ENCODE measurements around the gene KIAA1671. TPM values are rescaled to one million over a fixed set of nuclear protein-coding genes. Genes with fewer than 3 reads are reported as not detected.

The KIAA1671 gene
- total RNA-seq, 1 donor from 2014 or later: 17.3 TPM

DNA sequence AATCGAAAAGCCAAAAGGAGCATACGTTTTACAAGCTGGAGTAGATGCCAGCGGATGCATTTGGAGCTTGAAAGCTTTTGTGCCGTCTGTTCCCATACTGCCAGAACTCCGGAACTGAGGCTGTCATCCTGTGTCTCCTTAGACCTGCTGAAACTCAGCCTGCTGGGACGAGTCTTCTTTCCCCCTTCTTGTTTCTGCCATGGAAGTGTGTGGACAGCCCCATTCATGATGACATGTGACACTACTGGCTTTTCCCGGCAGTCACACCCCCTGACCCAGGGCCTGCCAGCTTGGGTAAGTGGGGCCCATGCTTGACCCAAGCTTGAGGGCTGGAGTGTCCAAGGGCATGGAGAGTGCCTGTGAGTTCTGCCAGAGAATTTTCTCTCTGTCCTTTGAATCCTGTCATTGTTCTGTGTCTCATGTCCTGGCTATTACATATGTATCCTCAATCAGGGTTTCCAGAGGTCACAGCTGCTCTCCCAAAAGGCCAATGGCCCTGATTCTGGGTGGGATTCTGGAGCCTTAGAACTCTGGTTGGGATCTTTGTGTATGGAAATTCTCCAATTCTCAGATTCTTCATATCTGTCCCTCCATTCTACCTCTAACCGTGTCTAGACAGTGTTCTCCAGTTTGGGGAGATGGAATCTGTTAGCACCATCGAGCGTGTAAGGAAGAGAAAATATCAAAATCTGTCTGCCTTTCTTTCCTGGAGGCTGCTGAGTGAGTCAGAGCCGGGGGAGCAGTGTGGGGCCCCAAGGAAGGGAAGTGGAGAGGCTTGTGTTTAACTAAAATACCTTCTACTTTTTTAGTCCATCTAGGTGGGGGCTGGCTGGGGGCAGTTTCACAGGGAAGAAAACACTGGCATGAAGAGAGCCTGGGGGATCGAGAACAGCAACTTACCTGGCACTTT lies 73.2 kb downstream of the KIAA1671 start:
- Mint-ChIP-seq H3K27me3 (ENCODE audit: insufficient read depth, low read depth) (no peaks in the 10 kb centered on the region), H3K27ac (peak overlapping the region; percentile 12), H3K9me3 (no peaks in the 10 kb centered on the region), H3K36me3 (peaks cover 2% of the 10 kb centered on the region), H3K4me3 (no peak overlapping the region), H3K4me1 (peaks cover 39% of the 10 kb centered on the region)
- Histone ChIP-seq H3K4me1 (no peaks in the 10 kb centered on the region), H3K9ac (no peak overlapping the region), H3K27ac (no peak overlapping the region), H3K27me3 (no peaks in the 10 kb centered on the region), H4K20me1 (ENCODE audit: low read depth) (peaks cover 30% of the 10 kb centered on the region), H3K9me3 (ENCODE audit: low read depth) (no peaks in the 10 kb centered on the region), H3K4me3 (no peak overlapping the region), H3F3A (ENCODE audit: low read depth) (peaks cover 10% of the 10 kb centered on the region), H3K4me2 (no peak overlapping the region), H2AFZ (replicated peaks) (no peak overlapping the region), H3K36me3 (no peaks in the 10 kb centered on the region), H3K79me2 (ENCODE audit: low read depth) (peaks cover 10% of the 10 kb centered on the region)
- no peak for DNase-seq (ENCODE audit: low spot score)
- TF ChIP-seq EZH2 (IDR thresholded peaks at IDR 0.05) (no peak), EZH2phosphoT487 (IDR thresholded peaks at IDR 0.05) (no peak)
- TF ChIP-seq, protein P1, sequence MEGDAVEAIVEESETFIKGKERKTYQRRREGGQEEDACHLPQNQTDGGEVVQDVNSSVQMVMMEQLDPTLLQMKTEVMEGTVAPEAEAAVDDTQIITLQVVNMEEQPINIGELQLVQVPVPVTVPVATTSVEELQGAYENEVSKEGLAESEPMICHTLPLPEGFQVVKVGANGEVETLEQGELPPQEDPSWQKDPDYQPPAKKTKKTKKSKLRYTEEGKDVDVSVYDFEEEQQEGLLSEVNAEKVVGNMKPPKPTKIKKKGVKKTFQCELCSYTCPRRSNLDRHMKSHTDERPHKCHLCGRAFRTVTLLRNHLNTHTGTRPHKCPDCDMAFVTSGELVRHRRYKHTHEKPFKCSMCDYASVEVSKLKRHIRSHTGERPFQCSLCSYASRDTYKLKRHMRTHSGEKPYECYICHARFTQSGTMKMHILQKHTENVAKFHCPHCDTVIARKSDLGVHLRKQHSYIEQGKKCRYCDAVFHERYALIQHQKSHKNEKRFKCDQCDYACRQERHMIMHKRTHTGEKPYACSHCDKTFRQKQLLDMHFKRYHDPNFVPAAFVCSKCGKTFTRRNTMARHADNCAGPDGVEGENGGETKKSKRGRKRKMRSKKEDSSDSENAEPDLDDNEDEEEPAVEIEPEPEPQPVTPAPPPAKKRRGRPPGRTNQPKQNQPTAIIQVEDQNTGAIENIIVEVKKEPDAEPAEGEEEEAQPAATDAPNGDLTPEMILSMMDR (IDR thresholded peaks at IDR 0.05): no peak

DNA sequence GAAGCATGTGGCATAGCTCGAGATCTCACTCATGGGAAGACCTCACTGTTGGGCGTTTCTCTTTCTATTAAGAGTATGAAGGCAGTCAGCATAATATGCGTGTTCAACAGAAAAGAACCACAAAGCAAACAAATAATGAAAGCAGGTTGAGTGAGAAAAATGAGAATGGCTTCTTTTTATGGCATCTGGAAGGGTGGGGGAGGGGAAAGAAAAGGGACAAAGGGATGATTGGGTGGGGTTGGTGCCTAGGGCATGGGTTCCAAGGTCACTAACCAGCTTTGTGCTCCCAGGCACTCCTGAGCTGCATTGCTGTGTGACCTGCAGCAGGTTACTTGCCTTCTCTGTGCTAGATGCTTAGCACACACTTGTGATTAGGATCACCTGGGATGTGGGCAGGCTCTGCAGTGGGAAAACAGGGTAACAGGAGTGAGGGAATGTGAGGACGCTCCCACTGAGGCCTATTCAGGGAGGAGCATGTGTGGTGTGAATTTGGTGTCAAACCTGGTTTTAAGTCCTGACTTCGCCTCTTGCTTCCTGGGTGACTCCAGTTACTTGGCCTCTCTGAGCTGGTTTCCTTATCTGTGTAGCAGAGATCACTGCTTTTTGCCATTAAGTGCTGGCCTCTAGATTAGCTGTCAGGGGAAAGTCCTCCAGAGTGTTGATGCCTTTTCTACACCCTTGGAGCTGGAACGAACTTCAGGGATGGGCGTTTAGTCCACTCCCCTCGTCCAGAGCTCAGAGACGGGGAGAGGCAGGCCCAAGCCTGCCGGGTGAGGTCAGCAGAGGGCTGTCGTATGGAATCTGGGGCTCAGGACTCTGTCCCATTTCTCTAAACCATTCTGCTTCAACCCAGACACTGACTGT lies 74.8 kb downstream of the KIAA1671 start:
- H3K27ac Mint-ChIP-seq: peak overlapping the region; percentile 85
- H3F3A ChIP-seq (ENCODE audit: low read depth): peaks cover 10% of the 10 kb centered on the region
- H3K4me3 ChIP-seq: no peak overlapping the region
- H3K27me3 Mint-ChIP-seq (ENCODE audit: insufficient read depth, low read depth): no peaks in the 10 kb centered on the region
- peaks cover 9% of the 10 kb centered on the region for H3K79me2 ChIP-seq (ENCODE audit: low read depth)
- no peaks in the 10 kb centered on the region for H3K4me1 ChIP-seq
- no peak overlapping the region for H3K4me2 ChIP-seq
- no peak overlapping the region for H3K9ac ChIP-seq
- H3K27me3 ChIP-seq: no peaks in the 10 kb centered on the region
- H3K27ac ChIP-seq: peak overlapping the region; percentile 76
- peaks cover 28% of the 10 kb centered on the region for H3K4me1 Mint-ChIP-seq
- H3K9me3 Mint-ChIP-seq: no peaks in the 10 kb centered on the region
- no peak overlapping the region for H2AFZ ChIP-seq (replicated peaks)
- TF ChIP-seq, protein P1 (IDR thresholded peaks at IDR 0.05): no peak
- no peak for TF ChIP-seq EZH2phosphoT487 (IDR thresholded peaks at IDR 0.05)
- TF ChIP-seq EZH2 (IDR thresholded peaks at IDR 0.05): no peak
- no peaks in the 10 kb centered on the region for H3K9me3 ChIP-seq (ENCODE audit: low read depth)
- no peak for DNase-seq (ENCODE audit: low spot score)
- peaks cover 2% of the 10 kb centered on the region for H3K36me3 Mint-ChIP-seq
- no peak overlapping the region for H3K4me3 Mint-ChIP-seq
- no peaks in the 10 kb centered on the region for H3K36me3 ChIP-seq
- peaks cover 19% of the 10 kb centered on the region for H4K20me1 ChIP-seq (ENCODE audit: low read depth)

DNA sequence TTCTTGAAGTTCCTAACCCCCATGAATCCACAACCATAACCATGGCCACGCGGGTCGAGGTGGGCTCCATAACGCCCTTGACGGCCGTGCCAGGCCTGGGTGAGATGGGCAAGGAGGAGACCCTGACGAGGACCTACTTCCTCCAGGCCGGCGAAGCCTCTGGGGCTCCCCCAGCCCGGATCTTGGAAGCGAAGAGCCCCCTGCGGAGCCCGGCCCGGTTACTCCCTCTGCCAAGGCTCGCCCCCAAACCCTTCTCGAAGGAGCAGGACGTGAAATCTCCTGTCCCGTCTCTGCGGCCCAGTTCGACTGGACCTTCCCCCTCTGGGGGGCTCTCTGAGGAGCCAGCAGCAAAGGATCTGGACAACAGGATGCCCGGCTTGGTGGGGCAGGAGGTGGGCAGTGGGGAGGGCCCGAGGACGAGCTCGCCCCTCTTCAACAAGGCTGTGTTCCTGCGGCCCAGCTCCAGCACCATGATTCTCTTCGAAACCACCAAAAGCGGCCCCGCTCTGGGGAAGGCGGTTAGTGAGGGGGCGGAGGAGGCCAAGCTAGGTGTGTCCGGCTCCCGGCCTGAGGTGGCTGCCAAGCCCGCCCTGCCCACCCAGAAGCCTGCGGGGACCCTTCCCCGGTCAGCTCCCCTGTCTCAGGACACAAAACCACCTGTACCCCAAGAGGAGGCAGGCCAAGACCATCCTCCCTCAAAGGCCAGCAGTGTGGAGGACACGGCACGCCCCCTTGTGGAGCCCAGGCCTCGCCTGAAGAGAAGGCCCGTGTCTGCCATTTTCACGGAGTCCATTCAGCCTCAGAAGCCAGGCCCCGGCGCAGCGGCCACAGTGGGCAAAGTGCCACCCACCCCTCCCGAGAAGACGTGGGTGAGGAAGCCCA lies 75.7 kb downstream of the KIAA1671 start:
- Mint-ChIP-seq H3K4me1 (peaks cover 22% of the 10 kb centered on the region), H3K9me3 (no peaks in the 10 kb centered on the region), H3K36me3 (peaks cover 2% of the 10 kb centered on the region), H3K4me3 (no peak overlapping the region), H3K27ac (peak overlapping the region; percentile 85), H3K27me3 (ENCODE audit: insufficient read depth, low read depth) (no peaks in the 10 kb centered on the region)
- Histone ChIP-seq H3K36me3 (no peaks in the 10 kb centered on the region), H3K4me3 (no peak overlapping the region), H3K4me1 (no peaks in the 10 kb centered on the region), H3K27ac (peak overlapping the region; percentile 76), H3K9ac (no peak overlapping the region), H2AFZ (replicated peaks) (no peak overlapping the region), H3K79me2 (ENCODE audit: low read depth) (peaks cover 9% of the 10 kb centered on the region), H3F3A (ENCODE audit: low read depth) (peaks cover 10% of the 10 kb centered on the region), H3K9me3 (ENCODE audit: low read depth) (no peaks in the 10 kb centered on the region), H3K4me2 (no peak overlapping the region), H4K20me1 (ENCODE audit: low read depth) (peaks cover 12% of the 10 kb centered on the region), H3K27me3 (no peaks in the 10 kb centered on the region)
- TF ChIP-seq EZH2phosphoT487 (IDR thresholded peaks at IDR 0.05): no peak
- no peak for TF ChIP-seq EZH2 (IDR thresholded peaks at IDR 0.05)
- TF ChIP-seq, protein P1 (IDR thresholded peaks at IDR 0.05): peak; percentile 73
- peak; percentile 78 for DNase-seq (ENCODE audit: low spot score)
